HG03064 (cell line): ENCODE data around the gene RNASE1.
"Not testable (repeated sequence)": the region's sequence is repeated elsewhere in the genome, so short reads cannot be mapped to it uniquely, and the experiment has no call there.

Experiments used
- ATAC-seq: cut with Tn5 transposase; IDR thresholded peaks from one replicate; pipeline ENCODE4 v1.9.1; 2021; ENCODE audit warnings: low read depth; ENCODE audit not compliant: unreplicated experiment

RNASE1 gene

DNA sequence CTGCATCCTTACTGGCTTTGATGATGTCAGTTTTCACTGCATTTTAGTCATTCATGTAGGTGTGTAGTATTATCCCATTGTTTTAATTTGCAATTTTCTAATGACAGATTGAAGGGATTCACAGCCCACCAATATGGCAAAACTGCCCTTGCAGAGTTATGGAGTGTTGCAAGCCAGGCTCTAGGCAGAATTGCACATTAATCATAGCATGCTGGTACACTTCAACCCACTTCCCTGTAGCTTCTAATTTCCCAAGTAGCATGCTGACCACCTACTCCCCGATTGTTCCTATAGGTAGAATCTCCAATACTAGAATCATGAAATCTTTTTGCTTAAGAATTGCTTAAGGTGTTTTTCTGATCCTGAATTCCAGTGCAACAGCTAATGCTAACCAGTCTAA, 26.7 kb downstream of the RNASE1 start:
- ATAC-seq, result no peak

DNA sequence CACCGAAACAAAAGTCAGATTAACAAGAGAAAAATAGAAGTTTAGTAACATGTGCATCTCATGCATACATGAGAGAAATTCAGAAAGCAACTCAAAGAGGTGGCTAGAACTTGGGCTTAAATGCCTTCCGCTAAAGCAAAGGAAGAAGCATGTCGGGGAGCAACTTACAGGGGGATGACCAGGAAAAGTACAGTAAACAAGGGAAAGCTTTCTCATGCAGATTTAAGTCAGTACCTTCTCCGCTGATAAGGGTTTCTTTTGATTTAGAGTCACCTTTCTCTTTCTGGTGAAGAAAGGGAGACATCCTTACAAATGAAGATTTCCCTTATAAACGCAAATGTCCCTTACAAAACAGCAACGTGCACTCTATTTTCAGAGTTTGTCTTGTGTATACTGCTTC, 27.6 kb downstream of the RNASE1 start:
- no peak for ATAC-seq

DNA sequence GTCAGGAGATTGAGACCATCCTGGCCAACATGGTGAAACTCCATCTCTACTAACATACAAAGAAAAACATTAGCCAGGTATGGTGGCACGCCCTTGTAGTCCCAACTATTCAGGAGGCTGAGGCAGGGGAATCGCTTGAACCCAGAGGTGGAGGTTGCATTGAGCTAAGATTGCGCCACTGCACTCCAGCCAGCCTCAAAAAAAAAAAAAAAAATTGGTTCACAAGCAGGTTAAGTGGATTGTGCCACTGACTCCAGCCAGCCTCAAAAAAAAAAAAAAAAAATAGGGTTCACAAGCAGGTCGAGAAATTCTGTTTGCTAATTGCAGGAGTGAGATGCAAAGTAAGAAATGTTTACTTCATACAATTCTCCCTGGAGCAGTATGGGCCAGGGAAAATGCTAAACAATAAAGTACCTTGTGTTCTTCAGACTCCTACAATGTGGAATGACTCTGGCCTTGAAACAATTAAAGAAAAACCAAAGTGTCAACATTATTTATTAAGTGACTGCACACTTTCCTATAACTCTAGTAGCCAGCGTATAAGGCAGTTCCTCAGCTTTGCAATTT, 28.3 kb downstream of the RNASE1 start:
- ATAC-seq, result no peak

DNA sequence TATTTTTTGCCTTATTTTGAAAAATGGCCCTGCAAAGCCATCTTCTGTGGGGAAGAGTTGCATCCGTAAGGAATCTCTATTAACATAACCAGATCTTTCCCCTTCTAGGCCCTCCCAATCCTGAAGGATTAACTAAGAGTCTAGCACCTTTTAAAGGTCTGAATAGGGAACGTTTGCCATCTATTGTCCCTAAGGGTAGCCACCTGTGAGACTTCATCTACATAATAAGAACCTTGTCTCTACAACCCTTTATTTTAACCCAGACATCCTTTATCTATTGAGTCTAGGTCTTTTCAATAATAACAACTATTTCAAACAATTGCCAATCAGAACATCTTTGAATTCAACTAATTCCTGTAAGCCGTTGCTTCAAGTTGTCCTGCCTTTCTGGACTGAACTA, 30.0 kb downstream of the RNASE1 start:
- no peak for ATAC-seq

DNA sequence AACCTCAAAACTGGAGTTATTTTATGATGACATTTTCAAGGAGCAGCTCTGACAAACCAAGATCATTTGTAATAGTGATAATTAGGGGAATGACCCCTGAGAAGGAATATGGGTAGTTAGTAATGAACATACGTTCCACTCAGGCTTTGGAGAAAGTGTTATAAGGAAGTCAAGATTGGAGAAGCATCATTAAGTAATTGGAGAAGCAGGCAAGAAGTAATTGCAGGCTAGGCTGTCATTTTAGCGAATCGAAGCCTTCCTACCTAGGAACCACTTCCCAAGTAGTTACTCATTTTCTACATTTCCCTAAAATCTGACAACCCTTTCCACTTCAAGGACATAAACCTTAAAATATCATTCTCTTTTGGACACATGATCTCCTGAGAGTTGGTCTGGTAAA, 33.2 kb downstream of the RNASE1 start:
- ATAC-seq, result no peak

DNA sequence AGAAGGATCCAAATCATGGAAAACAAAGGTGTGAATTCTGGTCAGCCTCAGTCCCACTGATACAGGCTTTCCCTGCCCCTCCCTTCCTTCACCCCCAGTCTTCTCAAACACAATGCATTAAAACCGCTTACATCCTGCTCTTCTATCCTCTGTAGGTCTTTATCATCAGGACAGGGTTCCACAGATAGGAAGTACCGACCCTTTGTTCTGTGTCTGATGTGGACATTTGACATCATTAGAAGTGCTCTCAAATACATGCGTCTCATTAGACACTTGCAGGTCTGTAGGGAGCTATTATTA, 34.1 kb downstream of the RNASE1 start:
- ATAC-seq, result no peak

DNA sequence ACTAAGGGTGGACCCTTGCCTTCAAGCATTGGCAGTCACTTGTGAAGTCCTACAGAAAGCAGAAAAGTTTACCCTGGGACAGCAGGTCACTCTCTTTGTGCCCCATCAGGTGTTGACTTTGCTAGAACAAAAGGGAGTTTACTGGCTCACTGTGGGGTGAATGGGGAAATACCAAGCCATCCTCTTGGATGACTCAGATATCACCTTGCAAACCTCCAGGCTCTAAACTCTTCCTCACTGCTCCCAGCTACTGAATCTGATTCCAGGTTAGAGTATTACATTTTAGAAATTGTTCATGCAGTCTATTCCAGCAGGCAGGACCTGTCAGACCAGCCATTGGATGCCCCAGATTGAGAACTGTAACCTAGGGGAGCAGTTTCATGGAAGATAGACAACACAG, 41.7 kb downstream of the RNASE1 start:
- no peak for ATAC-seq

DNA sequence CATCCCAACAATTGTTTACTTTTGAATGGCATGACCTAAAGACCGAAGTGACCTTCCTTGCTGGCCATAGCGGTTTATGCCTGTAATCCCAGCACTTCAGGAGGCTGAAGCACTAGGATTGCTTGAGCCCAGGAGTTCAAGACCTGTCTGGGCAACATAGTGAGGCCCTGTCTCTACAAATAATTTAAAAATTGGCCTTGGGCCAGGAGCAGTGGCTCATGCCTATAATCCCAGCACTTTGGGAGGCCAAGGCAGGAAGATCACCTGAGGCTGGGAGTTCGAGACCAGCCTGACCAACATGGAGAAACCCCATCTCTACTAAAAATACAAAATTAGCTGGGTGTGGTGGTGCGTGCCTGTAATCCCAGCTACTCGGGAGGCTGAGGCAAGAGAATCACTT, 43.2 kb downstream of the RNASE1 start:
- not testable (repeated sequence) for ATAC-seq

DNA sequence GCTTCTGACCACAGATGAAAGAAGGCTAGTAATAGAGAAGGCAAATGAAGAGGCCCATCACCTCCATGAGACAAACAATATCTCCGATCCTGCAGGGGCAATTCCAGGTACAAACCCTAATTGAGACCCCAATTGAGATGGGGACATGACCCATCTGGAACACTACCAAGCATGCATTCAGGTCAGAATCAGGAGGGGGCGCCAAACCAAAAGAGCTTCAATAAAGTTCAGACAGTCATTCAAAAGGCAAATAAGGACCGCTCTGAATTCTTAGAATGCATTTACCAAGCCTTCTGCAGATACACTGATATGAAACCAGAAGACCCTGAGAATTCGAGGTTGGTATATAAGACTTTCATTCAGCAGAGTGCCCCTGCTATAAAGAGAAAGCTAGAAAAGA, 44.7 kb downstream of the RNASE1 start:
- no peak for ATAC-seq

DNA sequence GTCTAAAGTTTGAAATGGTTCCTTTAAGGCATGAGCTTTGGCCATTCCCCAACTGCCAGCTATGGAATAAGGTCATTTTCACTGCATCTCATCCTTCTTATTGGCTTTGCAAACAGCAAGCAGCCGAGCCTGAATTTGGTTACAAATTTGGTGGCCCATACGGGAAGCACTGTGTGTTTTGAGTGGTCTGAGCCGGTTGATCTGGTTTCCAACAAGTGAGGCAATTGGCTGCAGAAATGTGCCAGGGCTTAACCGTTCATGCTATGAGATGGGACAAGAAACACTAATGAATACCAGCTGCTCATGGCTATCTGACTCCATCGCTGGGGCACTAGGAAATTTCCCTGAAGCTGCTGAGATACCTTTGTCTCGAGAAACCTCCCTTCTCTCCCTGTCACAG, 47.6 kb downstream of the RNASE1 start:
- ATAC-seq, result no peak

DNA sequence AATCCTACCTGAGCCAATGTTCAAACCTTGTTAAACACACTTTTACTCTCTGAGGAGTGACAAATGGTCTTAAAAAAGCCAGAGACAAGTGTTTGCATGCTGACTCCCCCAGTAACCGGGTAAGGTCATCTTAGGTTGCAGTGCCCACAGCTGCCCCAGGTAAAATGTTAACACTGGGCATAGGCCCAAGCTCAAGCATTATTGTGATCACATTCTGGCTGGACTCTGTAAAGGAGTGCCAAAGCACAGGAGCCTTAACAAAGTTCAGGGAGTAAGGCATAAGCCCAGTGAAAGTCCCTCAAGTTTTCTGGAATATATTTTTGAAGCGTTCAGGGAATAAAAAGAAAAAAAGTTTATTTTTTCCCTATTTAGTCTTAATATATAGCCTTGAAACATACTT, 48.3 kb downstream of the RNASE1 start:
- no peak for ATAC-seq

DNA sequence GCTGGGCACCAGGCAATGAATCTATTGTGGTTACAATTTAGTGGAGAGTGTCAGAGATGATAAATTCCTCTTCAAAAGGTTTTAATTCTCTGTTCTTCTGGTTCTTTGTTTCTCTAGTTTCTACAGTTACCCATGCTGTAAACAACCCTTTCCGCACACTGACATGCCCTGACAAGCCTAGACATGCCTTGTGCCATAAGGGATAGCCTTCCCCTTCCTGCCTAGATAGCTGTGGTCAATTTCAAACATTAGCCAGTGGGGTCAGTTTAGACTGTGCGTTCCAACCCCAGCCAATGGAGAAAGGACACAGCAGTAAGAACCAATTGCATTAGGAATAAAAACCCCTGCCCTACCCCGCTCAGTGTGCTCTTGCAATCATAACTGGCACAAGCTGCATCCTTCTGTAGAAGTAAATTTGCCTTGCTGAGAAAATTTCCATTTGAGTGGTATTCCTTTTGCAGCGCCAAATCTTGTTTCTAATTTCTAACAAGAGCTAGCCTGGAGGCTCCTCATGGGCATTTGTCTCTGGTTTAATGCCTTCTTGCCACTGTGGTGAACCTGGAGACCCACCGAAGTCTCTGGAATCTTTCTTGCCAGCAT, 50.6 kb downstream of the RNASE1 start:
- no peak for ATAC-seq
